ENCODE data around the gene KRTAP12-1. TPM values are rescaled to one million over a fixed set of nuclear protein-coding genes. Genes with fewer than 3 reads are reported as not detected.

Gene KRTAP12-1
- total and polyA plus RNA-seq, 2 of the 8 experiments (the other 6 are each of a cell fraction or from before 2014, with no cell fraction given) = 0.50 to 0.73 TPM

DNA sequence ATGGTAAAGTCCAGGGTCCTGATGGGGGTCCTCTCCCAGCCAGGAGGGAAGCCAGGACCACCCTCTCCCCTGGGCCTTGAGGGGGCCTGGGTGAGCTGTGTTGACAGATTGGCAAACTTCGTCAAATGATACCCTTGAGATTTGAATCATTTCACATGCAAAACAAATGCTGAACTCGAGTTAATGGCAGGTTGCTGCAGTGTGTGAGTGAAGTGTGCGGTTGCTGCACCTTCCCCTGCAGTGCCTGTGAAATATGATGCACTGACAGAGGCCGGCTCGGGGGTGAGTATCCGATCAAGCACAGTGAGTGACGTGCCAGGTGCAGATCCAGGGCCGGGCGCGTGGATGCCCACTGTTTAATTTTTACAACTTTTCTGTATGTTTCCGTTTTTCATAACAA is 5.7 kb upstream of the KRTAP12-1 start (continued):
- no peak for TF ChIP-seq CHD7 (IDR thresholded peaks at IDR 0.05; ENCODE audit: insufficient replicate concordance, low read length)

Data from H1 (cell line).